Activated CD4-positive, alpha-beta T cell treated with anti-CD3 and anti-CD28 coated beads, Interleukin-2, amount 50 U/mL, for 24 hours (primary cell): ENCODE measurements around the gene STIMATE.

Experiments used
- DNase-seq, 2 donors: peaks; one replicate each; pipeline ENCODE4 v3.0.0-alpha.2; 2020; ENCODE audit warnings: low read depth in 1 of 2, low spot score in 1 of 2

The STIMATE gene

DNA sequence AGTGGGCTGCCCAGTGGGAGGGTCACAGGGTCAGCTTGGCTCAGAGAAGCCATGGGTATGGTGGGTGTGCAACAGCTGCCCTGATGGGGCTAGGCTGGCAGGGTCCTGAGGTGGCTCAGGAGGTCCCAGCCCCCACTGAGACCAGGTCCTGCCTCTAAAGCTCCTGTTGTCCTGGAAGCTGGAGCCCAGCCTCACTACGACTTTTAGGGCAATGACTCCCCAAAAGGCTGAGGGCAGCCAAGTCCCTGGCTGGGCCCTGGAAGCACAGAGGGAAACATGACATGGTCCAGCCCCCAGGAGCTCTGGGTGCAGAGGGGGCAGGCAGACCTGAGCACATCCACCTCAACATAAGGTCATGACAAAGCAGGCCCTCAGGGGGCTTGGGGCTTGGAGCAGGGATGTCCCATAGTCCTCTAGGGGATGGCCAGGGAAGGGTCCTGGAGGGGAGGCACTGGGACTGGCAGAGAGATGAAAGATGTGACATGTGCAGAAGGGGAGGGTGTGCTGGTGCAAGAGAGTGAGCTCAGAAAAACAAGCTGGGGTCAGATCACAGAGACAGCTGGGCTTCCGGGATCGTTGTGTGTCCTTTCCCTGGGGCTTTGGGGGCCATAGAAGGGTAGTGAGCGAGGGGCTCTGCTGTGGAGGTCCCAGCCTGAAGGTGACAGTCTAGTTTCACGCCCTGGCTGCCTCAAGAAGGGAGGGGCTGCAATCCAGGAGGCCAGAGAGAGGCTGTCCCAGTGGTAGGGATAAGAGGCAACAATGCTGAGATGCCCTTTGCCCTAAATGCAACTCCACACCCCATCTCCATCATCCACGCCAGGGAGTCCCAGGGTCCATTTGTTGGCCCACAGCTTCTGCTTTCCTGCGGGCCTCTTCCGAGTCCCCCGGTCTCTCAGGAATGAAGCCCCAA, 103.4 kb downstream of the STIMATE start:
- DNase-seq = no peak

DNA sequence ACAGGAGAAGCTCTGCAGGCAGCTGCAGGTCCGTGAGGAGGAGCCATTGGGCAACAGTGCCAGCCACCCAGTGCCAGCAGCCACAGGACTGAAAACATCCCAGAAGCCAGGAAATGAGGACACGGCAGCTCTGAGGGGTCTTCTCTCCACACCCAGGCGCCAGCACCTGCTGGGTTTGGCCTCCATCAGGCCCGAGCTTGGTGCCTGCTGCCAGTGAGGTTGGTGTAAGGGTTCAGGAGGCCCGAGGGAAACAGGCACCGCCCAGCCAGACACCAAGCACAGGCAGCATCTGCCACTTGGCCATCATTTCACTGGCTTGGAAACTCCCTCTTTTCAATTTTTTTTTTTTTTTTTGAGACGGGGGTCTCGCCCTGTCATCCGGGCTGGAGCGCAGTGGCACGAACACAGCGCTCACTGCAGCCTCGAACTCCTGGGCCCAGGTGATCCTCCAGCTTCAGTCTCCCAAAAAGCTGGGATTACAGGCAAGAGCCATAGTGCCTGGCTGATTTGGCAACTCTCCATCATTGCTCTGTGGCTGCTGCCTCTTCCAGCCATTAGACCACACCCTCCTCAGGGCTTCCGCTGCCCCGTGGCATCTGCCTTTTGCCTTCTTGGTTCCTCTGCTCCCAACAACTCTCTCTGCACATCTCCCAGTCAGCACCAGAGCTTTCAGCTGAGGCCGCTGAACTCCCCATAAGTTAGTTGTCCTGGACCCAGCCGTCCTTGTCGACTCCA, 104.2 kb downstream of the STIMATE start:
- no peak for DNase-seq

DNA sequence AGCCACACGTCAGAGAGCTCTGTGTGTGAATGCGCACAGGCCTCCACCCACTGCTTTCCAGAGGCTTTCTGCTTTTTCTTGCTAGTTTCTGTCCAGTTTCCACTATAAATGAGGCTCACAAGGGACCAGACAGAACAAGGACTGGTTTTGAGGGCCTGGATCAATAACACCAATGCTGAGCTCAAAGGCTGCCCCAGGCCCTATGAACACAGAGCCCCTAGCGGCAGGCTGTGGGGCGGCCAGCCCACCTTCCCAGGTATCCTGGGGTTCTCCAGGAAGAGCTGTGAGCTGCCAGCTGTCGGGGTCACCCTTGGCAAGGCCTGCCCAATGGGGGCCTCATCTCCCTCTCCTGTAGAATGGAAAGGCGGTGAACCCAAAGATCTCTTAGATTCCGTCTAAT, 104.9 kb downstream of the STIMATE start:
- no peak for DNase-seq

DNA sequence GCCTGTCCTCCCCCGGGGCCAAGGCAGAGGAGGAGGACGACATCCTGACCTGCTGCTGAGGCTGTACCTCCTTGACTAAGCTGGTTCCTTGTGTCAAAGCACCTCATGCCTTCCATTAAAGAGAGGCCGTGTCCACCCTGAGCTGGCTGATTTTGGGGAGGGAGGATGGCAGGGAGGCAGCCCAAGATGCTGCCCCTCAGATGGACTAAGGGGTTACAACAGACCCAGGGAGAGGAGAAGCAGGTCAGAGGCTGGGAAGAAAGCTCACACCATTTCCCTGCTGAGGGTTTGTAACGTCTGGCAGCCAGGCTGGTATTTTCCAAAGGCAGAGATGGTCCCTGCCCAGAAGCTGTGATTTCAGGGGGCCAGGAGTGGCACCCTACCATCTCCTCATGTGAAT, 105.4 kb downstream of the STIMATE start:
- DNase-seq = no peak

DNA sequence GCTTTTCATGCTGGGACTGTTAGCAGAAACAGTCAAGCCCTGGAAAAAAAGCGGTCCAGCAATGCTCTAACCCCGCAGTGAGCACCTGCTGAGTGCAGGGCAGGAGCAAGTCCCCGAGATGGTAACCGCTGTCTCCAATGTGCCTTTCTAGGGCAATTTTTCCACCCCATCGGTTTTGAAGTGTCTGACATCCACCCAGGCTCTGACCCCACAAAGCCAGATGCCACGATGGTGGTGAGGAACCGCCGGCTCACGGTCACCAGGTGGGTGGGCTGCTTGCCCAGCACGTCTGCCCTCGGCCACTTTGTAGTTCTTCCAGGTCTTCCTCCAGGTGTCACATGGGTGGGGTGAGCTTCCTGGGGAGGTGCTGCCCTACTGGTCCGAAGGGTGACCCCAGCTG, 106.0 kb downstream of the STIMATE start:
- DNase-seq = no peak

DNA sequence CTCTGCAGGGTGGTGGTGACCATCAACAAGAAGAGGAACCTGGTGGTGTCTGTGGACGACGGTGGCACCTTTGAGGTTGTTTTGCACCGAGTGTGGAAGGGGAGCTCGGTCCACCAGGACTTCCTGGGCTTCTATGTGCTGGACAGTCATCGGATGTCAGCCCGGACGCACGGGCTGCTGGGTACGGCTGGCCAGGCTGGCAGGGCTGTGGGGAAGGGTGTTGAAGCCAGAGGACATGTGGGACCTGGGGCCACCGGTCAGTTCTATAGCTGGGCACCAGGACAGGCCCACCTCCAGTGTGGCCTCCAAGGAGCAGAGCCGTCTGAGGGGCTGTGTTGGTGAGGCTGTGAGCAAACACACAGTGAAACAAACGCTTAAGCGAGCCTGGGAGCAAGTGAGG, 106.6 kb downstream of the STIMATE start:
- DNase-seq = no peak

DNA sequence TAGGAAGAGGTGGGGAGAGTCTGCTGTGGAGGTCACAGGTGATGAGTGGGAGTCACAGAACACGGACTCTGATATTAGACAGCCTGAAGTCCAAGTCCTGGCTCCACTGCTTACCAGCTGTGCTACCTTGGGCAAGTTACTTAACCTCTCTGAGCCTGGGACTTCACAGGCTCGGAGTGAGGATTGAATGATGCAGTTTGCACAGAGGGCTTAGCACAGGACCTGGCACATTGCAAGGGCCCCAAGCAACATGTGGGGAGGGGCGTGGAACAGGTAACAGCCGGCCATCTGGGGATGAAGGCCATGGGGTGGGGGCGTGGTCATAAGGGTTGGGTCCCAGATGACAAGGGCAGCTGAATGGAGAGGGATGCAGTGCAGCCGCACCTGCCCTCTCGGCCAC, 107.0 kb downstream of the STIMATE start:
- no peak for DNase-seq

DNA sequence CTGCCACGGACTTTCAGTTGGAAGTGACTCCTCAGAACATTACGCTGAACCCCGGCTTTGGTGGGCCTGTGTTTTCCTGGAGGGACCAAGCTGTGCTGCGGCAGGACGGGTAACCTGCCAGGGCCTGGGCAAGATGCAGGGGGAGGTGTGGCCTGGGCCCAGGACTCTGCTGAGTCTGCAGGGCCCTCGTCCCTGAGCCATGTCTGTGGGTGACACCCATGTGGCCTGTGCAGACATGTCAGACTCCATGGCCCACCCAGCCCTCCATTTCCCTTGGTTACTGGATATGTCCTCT, 107.7 kb downstream of the STIMATE start:
- no peak for DNase-seq

DNA sequence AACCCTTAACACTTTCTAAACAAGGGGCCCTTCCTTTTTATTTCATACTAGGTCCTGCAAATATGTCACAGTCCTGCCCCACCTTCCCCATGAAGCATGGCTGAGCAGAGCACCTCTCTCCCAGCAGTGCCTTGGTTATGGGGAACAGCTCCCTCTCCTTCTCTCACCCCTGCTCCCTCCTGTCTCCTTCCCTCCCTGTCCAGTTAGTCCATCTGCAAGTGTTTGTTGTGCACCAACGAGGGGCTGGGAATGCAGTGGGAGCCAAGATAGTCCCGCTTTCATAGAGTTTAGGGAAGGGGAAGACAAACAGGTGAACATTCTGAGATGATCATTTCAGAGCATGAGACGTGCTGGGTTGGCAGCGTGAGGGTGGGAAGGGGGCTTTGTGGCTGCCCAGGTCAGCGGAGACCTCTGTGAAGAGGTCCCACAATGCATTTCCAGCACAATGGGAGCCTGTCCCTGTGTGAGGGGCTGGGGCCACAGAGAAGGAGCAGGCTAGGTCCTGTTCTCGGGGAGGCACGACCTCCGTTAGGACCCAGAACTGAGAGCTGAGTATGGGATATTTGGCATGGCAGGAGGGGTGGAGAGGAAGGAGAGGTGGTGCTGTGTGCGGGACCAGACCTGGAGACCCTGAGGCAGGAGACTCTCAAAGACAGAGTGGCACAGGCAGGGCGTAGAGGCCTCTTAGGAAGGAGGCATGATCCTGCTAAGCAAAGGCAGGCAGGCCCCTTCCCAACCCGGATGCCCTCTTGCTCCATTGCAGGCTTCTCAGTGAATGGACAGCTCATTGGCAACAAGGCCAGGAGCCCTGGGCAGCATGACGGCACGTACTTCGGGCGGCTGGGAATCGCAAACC, 108.2 kb downstream of the STIMATE start:
- no peak for DNase-seq

DNA sequence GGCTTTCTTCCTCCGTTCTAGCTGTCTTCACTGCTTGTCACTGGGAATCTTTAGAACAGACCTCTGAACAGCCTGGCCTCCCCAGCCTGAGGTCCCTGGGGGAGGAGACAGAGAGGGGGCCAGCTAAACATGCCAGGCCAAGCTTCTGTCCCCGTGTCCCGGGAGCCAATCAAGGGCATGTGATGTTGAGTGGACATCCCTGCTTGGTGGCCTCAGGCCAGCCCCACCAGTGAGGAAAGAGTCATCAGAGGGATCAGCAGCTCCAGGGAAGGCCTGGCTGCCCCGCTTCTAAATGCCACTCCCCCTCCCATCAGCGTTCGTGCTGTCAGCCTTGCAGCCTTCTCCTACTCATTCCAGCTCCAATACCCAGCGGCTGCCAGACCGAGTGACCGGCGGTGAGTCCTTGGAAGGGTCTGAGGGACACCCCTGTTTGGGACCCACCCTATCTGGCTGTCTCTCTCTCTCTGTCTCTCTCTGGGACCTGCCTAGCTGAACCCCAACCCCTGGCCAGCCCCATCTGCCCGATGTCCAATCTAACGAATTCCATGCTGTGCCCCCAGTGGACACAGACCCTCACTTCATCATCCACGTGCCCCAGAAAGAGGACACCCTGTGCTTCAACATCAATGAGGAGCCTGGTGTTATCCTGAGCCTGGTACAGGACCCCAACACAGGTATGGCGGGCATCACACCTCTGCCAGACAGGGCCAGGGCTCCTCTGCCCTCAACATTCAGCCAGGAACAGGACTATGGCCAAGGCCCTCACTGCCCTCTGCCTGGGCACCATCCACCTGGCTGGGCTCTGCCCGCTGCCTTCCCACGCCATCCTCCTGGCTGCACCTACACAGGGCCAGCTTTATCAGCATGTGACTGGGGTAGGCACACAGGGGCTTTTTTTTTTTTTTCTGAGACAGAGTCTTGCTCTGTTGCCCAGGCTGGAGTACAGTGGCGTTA, 109.4 kb downstream of the STIMATE start:
- no peak for DNase-seq

DNA sequence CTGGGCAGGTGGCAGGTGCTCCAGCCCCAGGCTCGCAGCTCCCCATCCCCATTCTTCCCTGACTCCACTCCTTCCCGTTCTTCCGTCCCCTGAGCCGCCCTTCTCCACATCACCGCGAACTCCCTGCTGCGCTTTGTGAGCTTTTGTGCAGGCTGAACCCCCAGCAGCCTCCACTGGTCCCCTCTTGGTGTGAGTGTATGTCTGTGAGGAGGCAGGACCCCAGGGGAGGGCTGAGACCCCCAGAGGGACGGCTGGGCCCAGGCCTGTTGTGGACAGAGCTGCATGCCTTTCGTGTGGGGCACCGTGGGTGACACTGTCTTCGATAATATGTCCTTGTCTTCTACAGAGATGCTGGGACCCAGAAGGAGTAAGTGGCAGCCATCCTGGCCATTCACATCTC, 110.1 kb downstream of the STIMATE start:
- no peak for DNase-seq
